HepG2 (cell line): ENCODE data around the gene MIPEP.

Experiments used
- EP300 ChIP-seq, 3 experiments: sonication (generic) in 1 of 3; formaldehyde crosslinking in 1 of 3; IDR thresholded peaks; 2 replicates each; pipeline versions ENCODE4 v1.5.1 to v1.6.1; 2011 to 2020; ENCODE audit warnings: low read depth in 2 of 3, low read length in 2 of 3, borderline replicate concordance in 1 of 3, improper control_type of control experiment in 1 of 3, mild to moderate bottlenecking in 1 of 3, missing genetic modification reagents in 1 of 3, moderate library complexity in 1 of 3
- KDM5A ChIP-seq: fragments of 200-600 bp; sonication (generic); IDR thresholded peaks from 2 replicates; pipeline ENCODE4 v1.7.0; 2018; ENCODE audit warnings: antibody characterized with exemption, mild to moderate bottlenecking, low read length, borderline replicate concordance
- MAZ ChIP-seq, 2 experiments: sonication (generic) in 1 of 2; formaldehyde crosslinking in 1 of 2; IDR thresholded peaks; 2 replicates each; pipeline versions ENCODE4 v1.5.0 to v1.6.1; 2012 to 2020; ENCODE audit warnings: low read depth in 2 of 2, mild to moderate bottlenecking in 2 of 2, borderline replicate concordance in 1 of 2, improper control_type of control experiment in 1 of 2, low read length in 1 of 2, missing genetic modification reagents in 1 of 2, moderate library complexity in 1 of 2
- MXD4 ChIP-seq: IDR thresholded peaks from 2 replicates; pipeline ENCODE4 v1.6.1; 2016; ENCODE audit warnings: mild to moderate bottlenecking, missing biosample characterization, missing genetic modification reagents
- SIN3A ChIP-seq: IDR thresholded peaks from 2 replicates; pipeline ENCODE4 v1.6.1; 2011; ENCODE audit warnings: low read depth, mild to moderate bottlenecking, control low read depth, low read length, borderline replicate concordance
- SUZ12 ChIP-seq: fragments of 150-350 bp; IDR thresholded peaks from 2 replicates; pipeline ENCODE4 v1.6.1; 2014; ENCODE audit warnings: low read depth, low read length
- TEAD2 ChIP-seq: sonication (generic); formaldehyde crosslinking; IDR thresholded peaks from 2 replicates; pipeline ENCODE4 v1.9.0; 2021; ENCODE audit warnings: missing genetic modification reagents
- YEATS2 ChIP-seq: sonication (generic); formaldehyde crosslinking; IDR thresholded peaks from 2 replicates; pipeline ENCODE4 v1.4.0; 2020; ENCODE audit warnings: missing genetic modification reagents, borderline replicate concordance
- ZFY ChIP-seq: sonication (generic); formaldehyde crosslinking; IDR thresholded peaks from 2 replicates; pipeline ENCODE4 v1.4.0; 2020; ENCODE audit warnings: missing genetic modification reagents
- ZNF263 ChIP-seq: sonication (generic); formaldehyde crosslinking; IDR thresholded peaks from 2 replicates; pipeline ENCODE4 v1.4.0; 2020; ENCODE audit warnings: missing genetic modification reagents
- ZNF598 ChIP-seq: sonication (generic); formaldehyde crosslinking; IDR thresholded peaks from 2 replicates; pipeline ENCODE4 v1.5.1; 2020; ENCODE audit warnings: mild to moderate bottlenecking, missing genetic modification reagents, borderline replicate concordance
- ZNF773 ChIP-seq: sonication (generic); formaldehyde crosslinking; IDR thresholded peaks from 2 replicates; pipeline ENCODE4 v1.4.0; 2020; ENCODE audit warnings: missing genetic modification reagents, borderline replicate concordance
- TF ChIP-seq, protein P1 (sequence below): sonication (generic); formaldehyde crosslinking; IDR thresholded peaks from 2 replicates; pipeline ENCODE4 v1.5.0; 2020; ENCODE audit warnings: mild to moderate bottlenecking, missing genetic modification reagents, moderate library complexity
- TF ChIP-seq, protein P2 (sequence below): sonication (generic); formaldehyde crosslinking; IDR thresholded peaks from 2 replicates; pipeline ENCODE4 v1.5.1; 2020; ENCODE audit warnings: mild to moderate bottlenecking, missing genetic modification reagents, moderate library complexity

DNA sequence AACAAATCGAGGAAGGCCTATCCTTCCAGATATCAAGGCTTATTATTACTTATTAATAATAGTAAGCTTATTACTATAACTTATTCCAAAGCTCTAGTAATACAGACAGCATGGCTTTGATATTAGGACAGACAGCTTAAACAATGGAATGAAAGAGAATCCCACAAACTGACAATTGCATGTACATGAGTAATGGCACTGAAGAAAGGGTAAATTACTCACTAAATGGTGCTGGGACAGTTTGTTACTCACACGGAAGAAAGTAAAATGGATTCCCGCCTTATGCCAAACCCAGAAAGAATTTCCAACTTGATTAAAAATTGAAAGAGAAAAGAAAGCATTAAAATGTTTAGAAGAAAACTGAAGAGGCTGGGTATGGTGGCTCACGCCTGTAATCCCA lies 60.3 kb downstream of the MIPEP start:
- TF ChIP-seq ZFY (CRISPR knock-in tag) (no peak), ZNF773 (CRISPR knock-in tag) (no peak), ZNF598 (no peak), MXD4 (CRISPR knock-in tag) (no peak), SIN3A (no peak), MAZ (IDR thresholded peaks at IDR 0.05; ENCODE audit: borderline replicate concordance, low read depth, low read length) (no peak), MAZ (CRISPR knock-in tag; IDR thresholded peaks at IDR 0.05; ENCODE audit: low read depth) (no peak), SUZ12 (no peak), YEATS2 (no peak), TEAD2 (CRISPR knock-in tag) (no peak), ZNF263 (CRISPR knock-in tag) (no peak), EP300 (IDR thresholded peaks at IDR 0.05; ENCODE audit: low read depth in 2 of 2, low read length in 2 of 2) (no peak), EP300 (CRISPR knock-in tag; IDR thresholded peaks at IDR 0.05; ENCODE audit: borderline replicate concordance) (no peak), KDM5A (no peak)
- TF ChIP-seq, protein P1, sequence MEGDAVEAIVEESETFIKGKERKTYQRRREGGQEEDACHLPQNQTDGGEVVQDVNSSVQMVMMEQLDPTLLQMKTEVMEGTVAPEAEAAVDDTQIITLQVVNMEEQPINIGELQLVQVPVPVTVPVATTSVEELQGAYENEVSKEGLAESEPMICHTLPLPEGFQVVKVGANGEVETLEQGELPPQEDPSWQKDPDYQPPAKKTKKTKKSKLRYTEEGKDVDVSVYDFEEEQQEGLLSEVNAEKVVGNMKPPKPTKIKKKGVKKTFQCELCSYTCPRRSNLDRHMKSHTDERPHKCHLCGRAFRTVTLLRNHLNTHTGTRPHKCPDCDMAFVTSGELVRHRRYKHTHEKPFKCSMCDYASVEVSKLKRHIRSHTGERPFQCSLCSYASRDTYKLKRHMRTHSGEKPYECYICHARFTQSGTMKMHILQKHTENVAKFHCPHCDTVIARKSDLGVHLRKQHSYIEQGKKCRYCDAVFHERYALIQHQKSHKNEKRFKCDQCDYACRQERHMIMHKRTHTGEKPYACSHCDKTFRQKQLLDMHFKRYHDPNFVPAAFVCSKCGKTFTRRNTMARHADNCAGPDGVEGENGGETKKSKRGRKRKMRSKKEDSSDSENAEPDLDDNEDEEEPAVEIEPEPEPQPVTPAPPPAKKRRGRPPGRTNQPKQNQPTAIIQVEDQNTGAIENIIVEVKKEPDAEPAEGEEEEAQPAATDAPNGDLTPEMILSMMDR, result no peak
- TF ChIP-seq, protein P2, sequence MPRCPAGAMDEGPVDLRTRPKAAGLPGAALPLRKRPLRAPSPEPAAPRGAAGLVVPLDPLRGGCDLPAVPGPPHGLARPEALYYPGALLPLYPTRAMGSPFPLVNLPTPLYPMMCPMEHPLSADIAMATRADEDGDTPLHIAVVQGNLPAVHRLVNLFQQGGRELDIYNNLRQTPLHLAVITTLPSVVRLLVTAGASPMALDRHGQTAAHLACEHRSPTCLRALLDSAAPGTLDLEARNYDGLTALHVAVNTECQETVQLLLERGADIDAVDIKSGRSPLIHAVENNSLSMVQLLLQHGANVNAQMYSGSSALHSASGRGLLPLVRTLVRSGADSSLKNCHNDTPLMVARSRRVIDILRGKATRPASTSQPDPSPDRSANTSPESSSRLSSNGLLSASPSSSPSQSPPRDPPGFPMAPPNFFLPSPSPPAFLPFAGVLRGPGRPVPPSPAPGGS (CRISPR knock-in tag), result no peak
